DMS153 (cell line): ENCODE measurements around the gene GPX4.

Experiments
- DNase-seq: peaks from one replicate; lab custom pipeline; 2025; lab: John Stamatoyannopoulos, UW

Gene GPX4

GRCh38 chr19:1150333-1151036, 46.7 kb downstream of the GPX4 start:
- no peak for DNase-seq

- no peak for DNase-seq
Observed at GRCh38 chr19:1151037-1151724, 47.4 kb downstream of the GPX4 start.

- no peak for DNase-seq
Observed at GRCh38 chr19:1151917-1152587, 48.3 kb downstream of the GPX4 start.

GRCh38 chr19:1153891-1154730, 50.3 kb downstream of the GPX4 start:
- DNase-seq, result no peak

GRCh38 chr19:1154731-1155351, 51.0 kb downstream of the GPX4 start:
- no peak for DNase-seq

GRCh38 chr19:1155352-1156304, 51.8 kb downstream of the GPX4 start:
- DNase-seq, result no peak
